Neural cell (in vitro differentiated cells): Measurements from ENCODE around the gene PXMP2.

Experiments
- CTCF ChIP-seq: fragments of 450-650 bp; IDR thresholded peaks from 2 replicates; pipeline ENCODE4 v1.5.1; 2014; ENCODE audit warnings: antibody characterized with exemption, mild to moderate bottlenecking, moderate library complexity; ENCODE audit not compliant: poor library complexity, severe bottlenecking
- EP300 ChIP-seq: fragments of 450-650 bp; conservative IDR thresholded peaks from 2 replicates; pipeline ENCODE4 v1.6.1; 2014; ENCODE audit warnings: antibody characterized with exemption, mild to moderate bottlenecking, moderate library complexity; ENCODE audit not compliant: poor library complexity, severe bottlenecking
- EZH2 ChIP-seq: fragments of 200-600, 300-800 bp; shearing (Covaris generic), sonication (generic); IDR thresholded peaks from 2 replicates; pipeline ENCODE4 v1.6.1; 2014; ENCODE audit warnings: antibody characterized with exemption, low read length, borderline replicate concordance, mild to moderate bottlenecking; ENCODE audit not compliant: insufficient read depth, poor library complexity, severe bottlenecking
- MXI1 ChIP-seq: fragments of 450-650 bp; conservative IDR thresholded peaks from 2 replicates; pipeline ENCODE4 v1.6.1; 2014; ENCODE audit warnings: antibody characterized with exemption, mild to moderate bottlenecking; ENCODE audit not compliant: poor library complexity, severe bottlenecking
- POLR2AphosphoS5 ChIP-seq: IDR thresholded peaks from 2 replicates; pipeline ENCODE4 v1.6.1; 2012
- RAD21 ChIP-seq: fragments of 450-650 bp; conservative IDR thresholded peaks from 2 replicates; pipeline ENCODE4 v1.6.1; 2014; ENCODE audit warnings: antibody characterized with exemption, mild to moderate bottlenecking, moderate library complexity
- REST ChIP-seq: IDR thresholded peaks from 2 replicates; pipeline ENCODE4 v1.6.1; 2012; ENCODE audit warnings: borderline replicate concordance
- SMC3 ChIP-seq: fragments of 450-650 bp; conservative IDR thresholded peaks from 2 replicates; pipeline ENCODE4 v1.6.1; 2014; ENCODE audit warnings: antibody characterized with exemption, mild to moderate bottlenecking, moderate library complexity; ENCODE audit not compliant: poor library complexity
- TAF1 ChIP-seq: IDR thresholded peaks from 2 replicates; pipeline ENCODE4 v1.6.1; 2012; ENCODE audit warnings: low read depth

- TF ChIP-seq POLR2AphosphoS5 (no peak), CTCF (no peak), EZH2 (no peak), REST (no peak), SMC3 (no peak), RAD21 (no peak), EP300 (no peak), TAF1 (no peak), MXI1 (no peak)
Measured at GRCh38 chr12:132646850-132647249, 40.5 kb upstream of the PXMP2 start.
